CD14-positive monocyte (primary cell): Measurements from ENCODE around the gene FNDC10. TPM values are rescaled to one million over a fixed set of nuclear protein-coding genes. Genes with fewer than 3 reads are reported as not detected.

Source experiments
- DNase-seq, 3 donors: peaks; one replicate each; pipeline ENCODE4 v3.0.0-alpha.2; 2011 to 2022
- H2AFZ ChIP-seq: 2 replicates; pipeline ENCODE4 v1.6.0; 2012; ENCODE audit warnings: mild to moderate bottlenecking, low read depth, low read length, inconsistent platforms; ENCODE audit not compliant: insufficient read depth, poor library complexity, severe bottlenecking
- H3K27ac ChIP-seq, 2 donors: 1 replicate in 1 of 2; 2 replicates in 1 of 2; pipeline ENCODE4 v1.5.1; 2012 to 2013; ENCODE audit warnings: low read length in 2 of 2, control low read depth in 1 of 2, inconsistent platforms in 1 of 2, low read depth in 1 of 2, mild to moderate bottlenecking in 1 of 2
- H3K27me3 ChIP-seq, 2 donors: one replicate each; pipeline versions ENCODE4 v1.6.0 to v1.6.1; 2011 to 2013; ENCODE audit warnings: low read length in 2 of 2; ENCODE audit not compliant: control insufficient read depth in 2 of 2, insufficient read depth in 2 of 2
- H3K36me3 ChIP-seq, 2 donors: replicated peaks in 1 of 2; 1 replicate in 1 of 2; 2 replicates in 1 of 2; pipeline versions ENCODE4 v1.5.1 to v1.6.1; 2012 to 2013; ENCODE audit warnings: low read length in 2 of 2, control low read depth in 1 of 2, inconsistent platforms in 1 of 2, mild to moderate bottlenecking in 1 of 2; ENCODE audit not compliant: insufficient read depth in 2 of 2, control insufficient read depth in 1 of 2
- H3K4me1 ChIP-seq, 2 donors: 1 replicate in 1 of 2; 2 replicates in 1 of 2; pipeline versions ENCODE4 v1.5.1 to v1.6.1; 2012 to 2013; ENCODE audit warnings: low read length in 2 of 2, control low read depth in 1 of 2, inconsistent platforms in 1 of 2, mild to moderate bottlenecking in 1 of 2, moderate library complexity in 1 of 2; ENCODE audit not compliant: insufficient read depth in 2 of 2, control insufficient read depth in 1 of 2
- H3K4me2 ChIP-seq: replicated peaks from 2 replicates; pipeline ENCODE3; 2012; ENCODE audit warnings: low read length, moderate library complexity, mild to moderate bottlenecking; ENCODE audit not compliant: poor library complexity, severe bottlenecking; ENCODE audit errors: extremely low read depth
- H3K4me3 ChIP-seq, 3 experiments: fragments of 200-600 bp in 1 of 3; sonication (generic) in 1 of 3; replicated peaks in 1 of 3; 1 replicate in 2 of 3; 2 replicates in 1 of 3; pipeline ENCODE4 v1.5.1; 2011 to 2013; ENCODE audit warnings: low read length in 3 of 3, mild to moderate bottlenecking in 3 of 3, control low read depth in 2 of 3, low read depth in 2 of 3, inconsistent platforms in 1 of 3, moderate library complexity in 1 of 3
- H3K79me2 ChIP-seq: 2 replicates; pipeline ENCODE4 v1.6.0; 2012; ENCODE audit warnings: mild to moderate bottlenecking, control low read depth, inconsistent platforms, low read length, moderate library complexity; ENCODE audit not compliant: insufficient read depth
- H3K9ac ChIP-seq: 2 replicates; pipeline ENCODE4 v1.6.0; 2017; ENCODE audit warnings: low read length, mild to moderate bottlenecking; ENCODE audit not compliant: insufficient read depth, poor library complexity, severe bottlenecking
- H3K9me3 ChIP-seq, 2 donors: replicated peaks in 1 of 2; 1 replicate in 1 of 2; 2 replicates in 1 of 2; pipeline versions ENCODE4 v1.5.1 to v1.6.1; 2012 to 2013; ENCODE audit warnings: low read length in 2 of 2, control low read depth in 1 of 2; ENCODE audit not compliant: control insufficient read depth in 1 of 2, insufficient read depth in 1 of 2
- H4K20me1 ChIP-seq: 2 replicates; pipeline ENCODE4 v1.6.0; 2012; ENCODE audit warnings: mild to moderate bottlenecking, low read length, control low read depth, moderate library complexity; ENCODE audit not compliant: insufficient read depth
- H3K27ac Mint-ChIP-seq, 7 donors: one replicate each; pipeline ENCODE4 v1.8.0; 2020; ENCODE audit warnings: mild to moderate bottlenecking in 7 of 7, mixed read lengths in 7 of 7, moderate library complexity in 6 of 7, inconsistent platforms in 2 of 7
- H3K27me3 Mint-ChIP-seq, 3 donors: one replicate each; pipeline ENCODE4 v1.8.0; 2021 to 2022; ENCODE audit warnings: low read depth in 3 of 3, mild to moderate bottlenecking in 3 of 3, mixed read lengths in 3 of 3, moderate library complexity in 3 of 3, inconsistent platforms in 1 of 3
- H3K36me3 Mint-ChIP-seq, 2 donors: one replicate each; pipeline ENCODE4 v1.8.0; 2020; ENCODE audit warnings: mixed read lengths in 2 of 2, inconsistent platforms in 1 of 2, mild to moderate bottlenecking in 1 of 2
- H3K4me1 Mint-ChIP-seq: one replicate; pipeline ENCODE4 v1.8.0; 2020; ENCODE audit warnings: mild to moderate bottlenecking, mixed read lengths
- H3K4me3 Mint-ChIP-seq, 2 donors: one replicate each; pipeline ENCODE4 v1.8.0; 2020; ENCODE audit warnings: mild to moderate bottlenecking in 2 of 2, mixed read lengths in 2 of 2, moderate library complexity in 1 of 2
- H3K9me3 Mint-ChIP-seq, 7 donors: one replicate each; pipeline ENCODE4 v1.8.0; 2020 to 2022; ENCODE audit warnings: mixed read lengths in 7 of 7, mild to moderate bottlenecking in 6 of 7, moderate library complexity in 6 of 7, inconsistent platforms in 2 of 7
- WGBS: methylation state at CpG from one replicate; pipeline ENCODE4 v1.1.5; 2013; ENCODE audit warnings: missing lambda C conversion rate; ENCODE audit not compliant: insufficient coverage; 5-methylcytosine and 5-hydroxymethylcytosine counted together
- intact Hi-C, 2 donors: fragments of 100-400 bp; cut with micrococcal nuclease; formaldehyde crosslinking; loops; one replicate each; pipeline versions ENCODE4 v1.15.0 to v1.15.1; 2023
- polyA plus RNA-seq, 3 donors: library from polyadenylated mRNA; depleted of rRNA in 1 of 3; unstranded in 2 of 3; stranded (reverse) in 1 of 3; fragments of 300-500 nt in 2 of 3; fragments of >200 nt in 1 of 3; fragmentation: Illumina TruSeq in 2 of 3; gene quantifications; 1 replicate in 2 of 3; 2 replicates in 1 of 3; pipeline ENCODE4 v1.2.3, GENCODE V29; 2012 to 2021
- TF ChIP-seq, protein P1 (sequence below): fragments of 200-600 bp; IDR thresholded peaks from one replicate; pipeline ENCODE4 v1.8.0; 2022; ENCODE audit warnings: antibody characterized with exemption, mild to moderate bottlenecking

Gene FNDC10
- polyA plus RNA-seq, 3 donors: 0.46 to 3.4 (median 1.5) TPM

- Histone ChIP-seq H3K4me3 (peak overlapping the region; percentile 79 to 91 (median 83)), H2AFZ (peak overlapping the region; percentile 83), H3K9me3 (no peaks in the 10 kb centered on the region), H3K27ac (peak overlapping the region; percentile 96 to 97), H3K36me3 (peaks cover 16 to 18% of the 10 kb centered on the region in 2 donors), H3K9ac (peak overlapping the region; percentile 100), H3K79me2 (peaks cover 59% of the 10 kb centered on the region), H4K20me1 (peaks cover 40% of the 10 kb centered on the region), H3K4me2 (peak overlapping the region; percentile 88), H3K4me1 (peaks cover 19 to 22% of the 10 kb centered on the region in 2 donors), H3K27me3 (peaks cover 0 to 5% of the 10 kb centered on the region in 2 donors)
- WGBS: under 1% methylated on average over 89 of the region's 96 CpGs
- Mint-ChIP-seq H3K36me3 (peaks cover 16 to 37% of the 10 kb centered on the region in 2 donors), H3K27ac (peak overlapping the region; percentile 95 to 98 (median 96)), H3K4me3 (peak overlapping the region; percentile 86 to 91), H3K4me1 (peaks cover 35% of the 10 kb centered on the region), H3K9me3 (peaks cover 0 to 2% (median 0%) of the 10 kb centered on the region in 7 donors), H3K27me3 (peaks cover 4 to 11% (median 6%) of the 10 kb centered on the region in 3 donors)
- TF ChIP-seq, protein P1, sequence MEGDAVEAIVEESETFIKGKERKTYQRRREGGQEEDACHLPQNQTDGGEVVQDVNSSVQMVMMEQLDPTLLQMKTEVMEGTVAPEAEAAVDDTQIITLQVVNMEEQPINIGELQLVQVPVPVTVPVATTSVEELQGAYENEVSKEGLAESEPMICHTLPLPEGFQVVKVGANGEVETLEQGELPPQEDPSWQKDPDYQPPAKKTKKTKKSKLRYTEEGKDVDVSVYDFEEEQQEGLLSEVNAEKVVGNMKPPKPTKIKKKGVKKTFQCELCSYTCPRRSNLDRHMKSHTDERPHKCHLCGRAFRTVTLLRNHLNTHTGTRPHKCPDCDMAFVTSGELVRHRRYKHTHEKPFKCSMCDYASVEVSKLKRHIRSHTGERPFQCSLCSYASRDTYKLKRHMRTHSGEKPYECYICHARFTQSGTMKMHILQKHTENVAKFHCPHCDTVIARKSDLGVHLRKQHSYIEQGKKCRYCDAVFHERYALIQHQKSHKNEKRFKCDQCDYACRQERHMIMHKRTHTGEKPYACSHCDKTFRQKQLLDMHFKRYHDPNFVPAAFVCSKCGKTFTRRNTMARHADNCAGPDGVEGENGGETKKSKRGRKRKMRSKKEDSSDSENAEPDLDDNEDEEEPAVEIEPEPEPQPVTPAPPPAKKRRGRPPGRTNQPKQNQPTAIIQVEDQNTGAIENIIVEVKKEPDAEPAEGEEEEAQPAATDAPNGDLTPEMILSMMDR: peak; percentile 33
- DNase-seq: peak; percentile 68 to 79 (median 76)
- intact Hi-C loops: loop anchor here (2.0 to 10.0 kb wide), 2 partner anchors 41 to 111 kb away; partner anchors contain the start of gene MIB2 (in 2 of the 2)
Observed at GRCh38 chr1:1573843-1574720, 25.9 kb downstream of the FNDC10 start.

- peaks cover 87% of the 10 kb centered on the region for H4K20me1 ChIP-seq
- H3K4me1 ChIP-seq: peaks cover 10 to 14% of the 10 kb centered on the region in 2 donors
- peaks cover 100% of the 10 kb centered on the region for H3K79me2 ChIP-seq
- no peak overlapping the region for H3K4me3 ChIP-seq
- no peak overlapping the region for H3K4me3 Mint-ChIP-seq
- peak overlapping the region in 1 of 7 donors; percentile 66 for H3K27ac Mint-ChIP-seq
- intact Hi-C loops: no loop called here
- peak overlapping the region in 1 of 2 donors; percentile 31 for H3K27ac ChIP-seq
- peaks cover 33 to 56% of the 10 kb centered on the region in 2 donors for H3K36me3 ChIP-seq
- WGBS: 60% methylated on average over 1 of the region's 7 CpGs
- no peaks in the 10 kb centered on the region for H3K27me3 ChIP-seq
- H3K27me3 Mint-ChIP-seq: peaks cover 0 to 3% (median 1%) of the 10 kb centered on the region in 3 donors
- no peak for DNase-seq
- no peak overlapping the region for H3K9ac ChIP-seq
- H2AFZ ChIP-seq: no peak overlapping the region
- H3K36me3 Mint-ChIP-seq: peaks cover 34 to 67% of the 10 kb centered on the region in 2 donors
- H3K4me2 ChIP-seq: no peak overlapping the region
- no peaks in the 10 kb centered on the region for H3K9me3 ChIP-seq
- peaks cover 29% of the 10 kb centered on the region for H3K4me1 Mint-ChIP-seq
- peaks cover 0 to 2% (median 0%) of the 10 kb centered on the region in 7 donors for H3K9me3 Mint-ChIP-seq
- TF ChIP-seq, protein P1: no peak
Observed at GRCh38 chr1:1569341-1569740, 30.6 kb downstream of the FNDC10 start.
